NCI-H1694 (cell line): ENCODE results near the gene PANK4.

Experiments
- DNase-seq: peaks from one replicate; lab custom pipeline; 2025; lab: John Stamatoyannopoulos, UW

Gene PANK4

GRCh38 chr1:2512862-2513421, 13.5 kb downstream of the PANK4 start:
- DNase-seq = no peak

- no peak for DNase-seq
Observed at GRCh38 chr1:2510366-2511155, 15.8 kb downstream of the PANK4 start.

- no peak for DNase-seq
Observed at GRCh38 chr1:2509589-2509988, 16.8 kb downstream of the PANK4 start.

- DNase-seq = no peak
Observed at GRCh38 chr1:2508751-2509150, 17.6 kb downstream of the PANK4 start.

- DNase-seq = no peak
Observed at GRCh38 chr1:2508180-2508579, 18.2 kb downstream of the PANK4 start.

GRCh38 chr1:2507744-2508155, 18.6 kb downstream of the PANK4 start:
- DNase-seq = no peak

GRCh38 chr1:2506901-2507565, 19.4 kb downstream of the PANK4 start:
- no peak for DNase-seq

GRCh38 chr1:2506007-2506860, 20.2 kb downstream of the PANK4 start:
- DNase-seq = no peak

- no peak for DNase-seq
Observed at GRCh38 chr1:2505461-2505994, 20.9 kb downstream of the PANK4 start.

- DNase-seq = no peak
Observed at GRCh38 chr1:2504949-2505272, 21.5 kb downstream of the PANK4 start.

- DNase-seq = no peak
Observed at GRCh38 chr1:2504225-2504948, 22.0 kb downstream of the PANK4 start.

- DNase-seq = no peak
Observed at GRCh38 chr1:2503554-2504224, 22.7 kb downstream of the PANK4 start.

GRCh38 chr1:2502661-2503553, 23.5 kb downstream of the PANK4 start:
- no peak for DNase-seq

GRCh38 chr1:2502210-2502609, 24.2 kb downstream of the PANK4 start:
- DNase-seq = no peak

- no peak for DNase-seq
Observed at GRCh38 chr1:2501820-2502119, 24.6 kb downstream of the PANK4 start.

GRCh38 chr1:2501041-2501819, 25.2 kb downstream of the PANK4 start:
- DNase-seq = no peak

- DNase-seq = no peak
Observed at GRCh38 chr1:2499986-2500596, 26.3 kb downstream of the PANK4 start.

GRCh38 chr1:2499260-2499659, 27.1 kb downstream of the PANK4 start:
- no peak for DNase-seq

GRCh38 chr1:2498648-2499047, 27.7 kb downstream of the PANK4 start:
- DNase-seq = no peak
